Endodermal cell (in vitro differentiated cells): Measurements from ENCODE around the gene MCAM. TPM values are rescaled to one million over a fixed set of nuclear protein-coding genes. Genes with fewer than 3 reads are reported as not detected.

Experiments
- DNase-seq: peaks from one replicate; pipeline ENCODE4 v3.0.0-alpha.2; 2017
- H3K27ac ChIP-seq: 2 replicates; pipeline ENCODE4 v1.5.1; 2013; ENCODE audit warnings: mild to moderate bottlenecking, low read depth, low read length, moderate library complexity
- H3K27me3 ChIP-seq: 2 replicates; pipeline ENCODE4 v1.6.1; 2013; ENCODE audit warnings: mild to moderate bottlenecking, low read length, moderate library complexity; ENCODE audit not compliant: insufficient read depth, control insufficient read depth, poor library complexity, severe bottlenecking
- H3K36me3 ChIP-seq: 2 replicates; pipeline ENCODE4 v1.7.0; 2013; ENCODE audit warnings: mild to moderate bottlenecking, low read length, moderate library complexity; ENCODE audit not compliant: control insufficient read depth, insufficient read depth
- H3K4me1 ChIP-seq: one replicate; pipeline ENCODE4 v1.7.0; 2013; ENCODE audit warnings: low read length; ENCODE audit not compliant: control insufficient read depth, insufficient read depth
- H3K4me3 ChIP-seq: 2 replicates; pipeline ENCODE4 v1.5.1; 2013; ENCODE audit warnings: mild to moderate bottlenecking, low read length, moderate library complexity
- H3K9ac ChIP-seq: 2 replicates; pipeline ENCODE4 v1.6.1; 2013; ENCODE audit warnings: mild to moderate bottlenecking, low read length, moderate library complexity; ENCODE audit not compliant: poor library complexity, severe bottlenecking; ENCODE audit errors: extremely low read depth
- H3K9me3 ChIP-seq: 2 replicates; pipeline ENCODE4 v1.6.1; 2013; ENCODE audit warnings: mild to moderate bottlenecking, low read length, moderate library complexity; ENCODE audit not compliant: control insufficient read depth
- H3K27ac Mint-ChIP-seq: 2 replicates; pipeline ENCODE4 v1.8.0; 2020; ENCODE audit warnings: mixed read lengths
- H3K27me3 Mint-ChIP-seq: 2 replicates; pipeline ENCODE4 v1.8.0; 2021; ENCODE audit warnings: mild to moderate bottlenecking, mixed read lengths; ENCODE audit not compliant: insufficient read depth
- H3K36me3 Mint-ChIP-seq: 2 replicates; pipeline ENCODE4 v1.8.0; 2020; ENCODE audit warnings: low read depth, mixed read lengths
- H3K4me1 Mint-ChIP-seq: 2 replicates; pipeline ENCODE4 v1.8.0; 2020; ENCODE audit warnings: mixed read lengths
- H3K4me3 Mint-ChIP-seq: 2 replicates; pipeline ENCODE4 v1.8.0; 2020; ENCODE audit warnings: mild to moderate bottlenecking, moderate library complexity, mixed read lengths
- H3K9me3 Mint-ChIP-seq: 2 replicates; pipeline ENCODE4 v1.8.0; 2020; ENCODE audit warnings: mild to moderate bottlenecking, mixed read lengths
- WGBS, 2 experiments: methylation state at CpG; one replicate each; pipeline versions ENCODE4 v1.1.5 to v1.1.7; 2013; ENCODE audit warnings: missing lambda C conversion rate in 2 of 2, mixed read lengths in 1 of 2; ENCODE audit not compliant: insufficient coverage in 1 of 2, insufficient read length in 1 of 2; 5-methylcytosine and 5-hydroxymethylcytosine counted together
- total RNA-seq, 2 donors: library from RNA; stranded (reverse); fragmentation: NEBNext Ultra II Directional in 1 of 2; extraction: Animal tissue kit (Norgen Biotek cat#: 25700) in 1 of 2; gene quantifications; 2 replicates in 1 of 2; 3 replicates in 1 of 2; pipeline ENCODE4 v1.2.1, GENCODE V29; 2021
- TF ChIP-seq, protein P1 (sequence below): fragments of 200-600 bp; sonication (generic); conservative IDR thresholded peaks from 2 replicates; pipeline ENCODE4 v1.5.0; 2021; ENCODE audit warnings: antibody characterized with exemption, mild to moderate bottlenecking

Gene MCAM
- total RNA-seq, 2 donors from 2014 or later, result 21.9 to 28.3 TPM

- H3K27ac ChIP-seq, result no peak overlapping the region
- no peak overlapping the region for H3K9ac ChIP-seq
- H3K4me1 Mint-ChIP-seq, result peaks cover 36% of the 10 kb centered on the region
- H3K9me3 ChIP-seq, result no peaks in the 10 kb centered on the region
- peaks cover 14% of the 10 kb centered on the region for H3K27me3 ChIP-seq
- H3K27ac Mint-ChIP-seq, result no peak overlapping the region
- no peaks in the 10 kb centered on the region for H3K9me3 Mint-ChIP-seq
- H3K27me3 Mint-ChIP-seq, result peaks cover 43% of the 10 kb centered on the region
- peaks cover 35% of the 10 kb centered on the region for H3K4me1 ChIP-seq
- DNase-seq, result peak; percentile 86
- WGBS, 2 experiments, result 11 to 14% methylated on average over 24 to 88 of the region's 88 CpGs
- peaks cover 28% of the 10 kb centered on the region for H3K36me3 Mint-ChIP-seq
- H3K4me3 ChIP-seq, result no peak overlapping the region
- peak overlapping the region; percentile 40 for H3K4me3 Mint-ChIP-seq
- H3K36me3 ChIP-seq, result peaks cover 31% of the 10 kb centered on the region
- TF ChIP-seq, protein P1, sequence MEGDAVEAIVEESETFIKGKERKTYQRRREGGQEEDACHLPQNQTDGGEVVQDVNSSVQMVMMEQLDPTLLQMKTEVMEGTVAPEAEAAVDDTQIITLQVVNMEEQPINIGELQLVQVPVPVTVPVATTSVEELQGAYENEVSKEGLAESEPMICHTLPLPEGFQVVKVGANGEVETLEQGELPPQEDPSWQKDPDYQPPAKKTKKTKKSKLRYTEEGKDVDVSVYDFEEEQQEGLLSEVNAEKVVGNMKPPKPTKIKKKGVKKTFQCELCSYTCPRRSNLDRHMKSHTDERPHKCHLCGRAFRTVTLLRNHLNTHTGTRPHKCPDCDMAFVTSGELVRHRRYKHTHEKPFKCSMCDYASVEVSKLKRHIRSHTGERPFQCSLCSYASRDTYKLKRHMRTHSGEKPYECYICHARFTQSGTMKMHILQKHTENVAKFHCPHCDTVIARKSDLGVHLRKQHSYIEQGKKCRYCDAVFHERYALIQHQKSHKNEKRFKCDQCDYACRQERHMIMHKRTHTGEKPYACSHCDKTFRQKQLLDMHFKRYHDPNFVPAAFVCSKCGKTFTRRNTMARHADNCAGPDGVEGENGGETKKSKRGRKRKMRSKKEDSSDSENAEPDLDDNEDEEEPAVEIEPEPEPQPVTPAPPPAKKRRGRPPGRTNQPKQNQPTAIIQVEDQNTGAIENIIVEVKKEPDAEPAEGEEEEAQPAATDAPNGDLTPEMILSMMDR, result no peak
Measured at GRCh38 chr11:119363851-119364590, 47.1 kb upstream of the MCAM start.

GRCh38 chr11:119363081-119363850, 46.3 kb upstream of the MCAM start:
- H3K9me3 ChIP-seq, result no peaks in the 10 kb centered on the region
- H3K27ac Mint-ChIP-seq, result no peak overlapping the region
- H3K9ac ChIP-seq, result no peak overlapping the region
- H3K4me3 Mint-ChIP-seq, result peak overlapping the region; percentile 40
- H3K27ac ChIP-seq, result no peak overlapping the region
- DNase-seq, result peak; percentile 66
- TF ChIP-seq, protein P1, result no peak
- H3K4me1 Mint-ChIP-seq, result peaks cover 29% of the 10 kb centered on the region
- H3K9me3 Mint-ChIP-seq, result no peaks in the 10 kb centered on the region
- H3K4me3 ChIP-seq, result peak overlapping the region; percentile 75
- 73 to 76% methylated on average over 10 to 44 of the region's 44 CpGs for WGBS, 2 experiments
- peaks cover 46% of the 10 kb centered on the region for H3K27me3 Mint-ChIP-seq
- H3K36me3 Mint-ChIP-seq, result peaks cover 36% of the 10 kb centered on the region
- H3K36me3 ChIP-seq, result peaks cover 38% of the 10 kb centered on the region
- H3K4me1 ChIP-seq, result peaks cover 30% of the 10 kb centered on the region
- H3K27me3 ChIP-seq, result peaks cover 14% of the 10 kb centered on the region

- H3K4me3 Mint-ChIP-seq, result peak overlapping the region; percentile 40
- no peak overlapping the region for H3K27ac Mint-ChIP-seq
- peaks cover 46% of the 10 kb centered on the region for H3K27me3 Mint-ChIP-seq
- peak; percentile 45 for DNase-seq
- TF ChIP-seq, protein P1, result no peak
- H3K4me1 Mint-ChIP-seq, result peaks cover 26% of the 10 kb centered on the region
- Histone ChIP-seq H3K36me3 (peaks cover 41% of the 10 kb centered on the region), H3K4me3 (peak overlapping the region; percentile 75), H3K27me3 (peaks cover 14% of the 10 kb centered on the region), H3K27ac (no peak overlapping the region), H3K9ac (no peak overlapping the region), H3K9me3 (no peaks in the 10 kb centered on the region), H3K4me1 (peaks cover 30% of the 10 kb centered on the region)
- 88 to 94% methylated on average over 4 to 5 of the region's 5 CpGs for WGBS, 2 experiments
- H3K9me3 Mint-ChIP-seq, result no peaks in the 10 kb centered on the region
- H3K36me3 Mint-ChIP-seq, result peaks cover 41% of the 10 kb centered on the region
Measured at GRCh38 chr11:119362741-119363080, 45.8 kb upstream of the MCAM start.
